ENCODE measurements around the gene MCF2L2. TPM values are rescaled to one million over a fixed set of nuclear protein-coding genes. Genes with fewer than 3 reads are reported as not detected.

Gene MCF2L2
- total RNA-seq, 1 donor from 2014 or later, result not detected

GRCh38 chr3:183193762-183194689 lies 234.4 kb downstream of the MCF2L2 start:
- Histone ChIP-seq H3K4me3 (no peak overlapping the region), H3K36me3 (no peaks in the 10 kb centered on the region), H3K27me3 (no peaks in the 10 kb centered on the region), H3K27ac (no peak overlapping the region), H3K9me3 (no peaks in the 10 kb centered on the region), H3K4me1 (no peaks in the 10 kb centered on the region)
- intact Hi-C loops (cut with DNase I), result no loop called here
- TF ChIP-seq CTCF (IDR thresholded peaks at IDR 0.05), result no peak
- no peak for DNase-seq (ENCODE audit: low spot score in 2 of 2)

- Histone ChIP-seq H3K9me3 (no peaks in the 10 kb centered on the region), H3K27me3 (no peaks in the 10 kb centered on the region), H3K4me3 (no peak overlapping the region), H3K27ac (no peak overlapping the region), H3K4me1 (no peaks in the 10 kb centered on the region), H3K36me3 (no peaks in the 10 kb centered on the region)
- no peak for DNase-seq (ENCODE audit: low spot score in 2 of 2)
- intact Hi-C loops (cut with DNase I), result no loop called here
- no peak for TF ChIP-seq CTCF (IDR thresholded peaks at IDR 0.05)
These were observed 235.6 kb downstream of the MCF2L2 start for GRCh38 chr3:183192650-183193300.

GRCh38 chr3:183189641-183190040 lies 238.8 kb downstream of the MCF2L2 start:
- Histone ChIP-seq H3K27me3 (no peaks in the 10 kb centered on the region), H3K36me3 (no peaks in the 10 kb centered on the region), H3K4me3 (no peak overlapping the region), H3K4me1 (no peaks in the 10 kb centered on the region), H3K27ac (no peak overlapping the region), H3K9me3 (no peaks in the 10 kb centered on the region)
- DNase-seq (ENCODE audit: low spot score in 2 of 2), result no peak
- TF ChIP-seq CTCF (IDR thresholded peaks at IDR 0.05), result no peak
- intact Hi-C loops (cut with DNase I), result no loop called here

GRCh38 chr3:183188895-183189462 lies 239.4 kb downstream of the MCF2L2 start:
- H3K36me3 ChIP-seq, result no peaks in the 10 kb centered on the region
- H3K9me3 ChIP-seq, result no peaks in the 10 kb centered on the region
- no peak overlapping the region for H3K4me3 ChIP-seq
- intact Hi-C loops (cut with DNase I), result no loop called here
- DNase-seq (ENCODE audit: low spot score in 2 of 2), result no peak
- no peaks in the 10 kb centered on the region for H3K4me1 ChIP-seq
- no peak overlapping the region for H3K27ac ChIP-seq
- TF ChIP-seq CTCF (IDR thresholded peaks at IDR 0.05), result peak in 1 of 3 experiments; percentile 33
- no peaks in the 10 kb centered on the region for H3K27me3 ChIP-seq

- DNase-seq (ENCODE audit: low spot score in 2 of 2), result no peak
- Histone ChIP-seq H3K4me3 (no peak overlapping the region), H3K27ac (no peak overlapping the region), H3K9me3 (no peaks in the 10 kb centered on the region), H3K36me3 (no peaks in the 10 kb centered on the region), H3K4me1 (no peaks in the 10 kb centered on the region), H3K27me3 (no peaks in the 10 kb centered on the region)
- intact Hi-C loops (cut with DNase I), result no loop called here
- no peak for TF ChIP-seq CTCF (IDR thresholded peaks at IDR 0.05)
These were observed 242.7 kb downstream of the MCF2L2 start for GRCh38 chr3:183185696-183186095.
